ENCODE data around the gene GIT2. TPM values are rescaled to one million over a fixed set of nuclear protein-coding genes. Genes with fewer than 3 reads are reported as not detected.

Gene GIT2
- total and polyA plus RNA-seq, 2 of the 13 experiments (the other 11 are each of a cell fraction or from before 2014, with no cell fraction given) = 18.4 to 19.8 TPM

DNA sequence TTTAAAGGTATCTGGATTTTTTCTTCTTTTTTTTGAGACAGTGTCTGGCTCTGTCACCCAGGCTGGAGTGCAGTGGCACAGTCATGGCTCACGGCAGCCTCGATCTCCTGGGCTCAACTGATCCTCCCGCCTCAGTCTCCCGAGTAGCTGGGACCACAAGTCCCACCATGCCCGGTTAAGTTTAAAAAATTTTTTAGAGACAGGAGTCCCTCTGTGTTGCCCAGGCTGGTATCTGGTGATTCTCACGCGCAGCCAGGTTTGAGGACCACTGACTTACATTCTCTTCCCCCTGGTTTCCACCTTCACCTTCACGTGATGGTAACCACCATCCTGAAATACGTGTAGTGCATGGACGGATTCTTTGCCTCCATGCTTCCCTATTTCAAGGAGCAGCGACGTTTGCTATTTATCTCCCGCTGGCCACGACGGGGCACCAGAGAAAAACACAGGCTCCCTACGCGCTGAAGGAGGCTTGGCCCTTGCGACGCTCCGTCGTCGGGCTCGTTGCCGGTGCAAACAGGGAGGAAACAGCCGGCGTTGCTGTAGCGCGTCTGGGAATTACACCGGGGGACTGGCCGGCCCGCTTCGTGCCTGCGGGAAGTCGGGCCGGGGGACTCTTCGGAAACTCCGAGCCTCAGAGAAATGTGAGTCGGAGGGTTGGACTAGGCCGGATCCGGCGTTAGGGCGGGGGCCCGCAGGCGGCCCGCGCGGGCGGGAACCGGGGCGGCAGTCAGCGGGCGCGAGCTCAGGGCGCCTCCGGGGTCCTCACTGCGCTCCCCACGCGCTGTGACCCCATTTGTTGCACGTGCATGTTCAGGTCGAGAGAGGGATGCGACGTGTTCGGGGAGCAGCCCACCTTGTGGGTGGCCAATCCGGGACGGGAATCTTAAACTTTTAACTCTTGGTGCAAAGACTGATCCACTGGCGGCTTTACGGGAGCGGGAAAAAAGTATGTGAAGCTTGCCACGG is 96.1 kb downstream of the GIT2 start, which contains the start of gene TCHP (continued):
- TF ChIP-seq CCDC6 (CRISPR knock-in tag; IDR thresholded peaks at IDR 0.05) (peak; percentile 33; the same call in 1 of the 2 replicates), CENPX (CRISPR knock-in tag; IDR thresholded peaks at IDR 0.05) (no peak), TCF12 (IDR thresholded peaks at IDR 0.05) (no peak), TCF12 (CRISPR knock-in tag; IDR thresholded peaks at IDR 0.05) (peak; percentile 78; the same call in 1 of the 2 replicates), SIX1 (CRISPR knock-in tag; IDR thresholded peaks at IDR 0.05; ENCODE audit: borderline replicate concordance) (no peak; the same call in 1 of the 2 replicates), ZKSCAN1 (IDR thresholded peaks at IDR 0.05; ENCODE audit: low read length) (no peak), POLR2AphosphoS5 (IDR thresholded peaks at IDR 0.05; ENCODE audit: low read depth, low read length) (peak; percentile 67), ELF1 (CRISPR knock-in tag; IDR thresholded peaks at IDR 0.05) (peak; percentile 61; the same call in 1 of the 2 replicates), NR2C2 (CRISPR knock-in tag; IDR thresholded peaks at IDR 0.05; ENCODE audit: borderline replicate concordance) (no peak; the same call in 1 of the 2 replicates), HIVEP1 (CRISPR knock-in tag; IDR thresholded peaks at IDR 0.05) (0 out of 2 replicates have a peak, but pooled peaks have one; percentile 28), HOXA3 (CRISPR knock-in tag; IDR thresholded peaks at IDR 0.05) (peak; percentile 85), CAMTA2 (CRISPR knock-in tag; IDR thresholded peaks at IDR 0.05; ENCODE audit: borderline replicate concordance) (0 out of 2 replicates have a peak, but pooled peaks have one; percentile 67), ZNF572 (CRISPR knock-in tag; IDR thresholded peaks at IDR 0.05) (peak; percentile 55; the same call in 1 of the 2 replicates), KDM2A (CRISPR knock-in tag; IDR thresholded peaks at IDR 0.05; ENCODE audit: borderline replicate concordance, low read depth) (peak; percentile 95), RELA (CRISPR knock-in tag; IDR thresholded peaks at IDR 0.05) (no peak), ZNF432 (CRISPR knock-in tag; IDR thresholded peaks at IDR 0.05; ENCODE audit: borderline replicate concordance) (no peak), NCOA5 (CRISPR knock-in tag; IDR thresholded peaks at IDR 0.05) (no peak), EEA1 (CRISPR knock-in tag; IDR thresholded peaks at IDR 0.05; ENCODE audit: borderline replicate concordance) (no peak), ZMYM3 (CRISPR knock-in tag; IDR thresholded peaks at IDR 0.05) (peak; percentile 91)
- TF ChIP-seq, protein P1, sequence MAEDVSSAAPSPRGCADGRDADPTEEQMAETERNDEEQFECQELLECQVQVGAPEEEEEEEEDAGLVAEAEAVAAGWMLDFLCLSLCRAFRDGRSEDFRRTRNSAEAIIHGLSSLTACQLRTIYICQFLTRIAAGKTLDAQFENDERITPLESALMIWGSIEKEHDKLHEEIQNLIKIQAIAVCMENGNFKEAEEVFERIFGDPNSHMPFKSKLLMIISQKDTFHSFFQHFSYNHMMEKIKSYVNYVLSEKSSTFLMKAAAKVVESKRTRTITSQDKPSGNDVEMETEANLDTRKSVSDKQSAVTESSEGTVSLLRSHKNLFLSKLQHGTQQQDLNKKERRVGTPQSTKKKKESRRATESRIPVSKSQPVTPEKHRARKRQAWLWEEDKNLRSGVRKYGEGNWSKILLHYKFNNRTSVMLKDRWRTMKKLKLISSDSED (CRISPR knock-in tag; IDR thresholded peaks at IDR 0.05) = no peak
- TF ChIP-seq, protein P2, sequence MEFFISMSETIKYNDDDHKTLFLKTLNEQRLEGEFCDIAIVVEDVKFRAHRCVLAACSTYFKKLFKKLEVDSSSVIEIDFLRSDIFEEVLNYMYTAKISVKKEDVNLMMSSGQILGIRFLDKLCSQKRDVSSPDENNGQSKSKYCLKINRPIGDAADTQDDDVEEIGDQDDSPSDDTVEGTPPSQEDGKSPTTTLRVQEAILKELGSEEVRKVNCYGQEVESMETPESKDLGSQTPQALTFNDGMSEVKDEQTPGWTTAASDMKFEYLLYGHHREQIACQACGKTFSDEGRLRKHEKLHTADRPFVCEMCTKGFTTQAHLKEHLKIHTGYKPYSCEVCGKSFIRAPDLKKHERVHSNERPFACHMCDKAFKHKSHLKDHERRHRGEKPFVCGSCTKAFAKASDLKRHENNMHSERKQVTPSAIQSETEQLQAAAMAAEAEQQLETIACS (CRISPR knock-in tag; IDR thresholded peaks at IDR 0.05) = 0 out of 2 replicates have a peak, but pooled peaks have one; percentile 26
- TF ChIP-seq, protein P3, sequence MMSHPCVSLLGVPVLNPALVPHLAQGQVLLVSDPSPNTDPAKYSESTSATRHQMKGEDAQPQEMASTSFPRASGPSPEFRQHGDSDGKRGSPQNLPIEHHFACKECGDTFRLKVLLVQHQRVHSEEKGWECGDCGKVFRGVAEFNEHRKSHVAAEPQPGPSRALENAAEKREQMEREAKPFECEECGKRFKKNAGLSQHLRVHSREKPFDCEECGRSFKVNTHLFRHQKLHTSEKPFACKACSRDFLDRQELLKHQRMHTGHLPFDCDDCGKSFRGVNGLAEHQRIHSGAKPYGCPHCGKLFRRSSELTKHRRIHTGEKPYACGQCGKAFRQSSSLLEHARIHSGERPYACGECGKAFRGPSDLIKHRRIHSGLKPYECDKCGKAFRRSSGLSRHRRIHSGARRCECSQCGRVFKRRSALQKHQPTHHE (CRISPR knock-in tag; IDR thresholded peaks at IDR 0.05; ENCODE audit: borderline replicate concordance) = no peak; the same call in 1 of the 2 replicates
- TF ChIP-seq, protein P4, sequence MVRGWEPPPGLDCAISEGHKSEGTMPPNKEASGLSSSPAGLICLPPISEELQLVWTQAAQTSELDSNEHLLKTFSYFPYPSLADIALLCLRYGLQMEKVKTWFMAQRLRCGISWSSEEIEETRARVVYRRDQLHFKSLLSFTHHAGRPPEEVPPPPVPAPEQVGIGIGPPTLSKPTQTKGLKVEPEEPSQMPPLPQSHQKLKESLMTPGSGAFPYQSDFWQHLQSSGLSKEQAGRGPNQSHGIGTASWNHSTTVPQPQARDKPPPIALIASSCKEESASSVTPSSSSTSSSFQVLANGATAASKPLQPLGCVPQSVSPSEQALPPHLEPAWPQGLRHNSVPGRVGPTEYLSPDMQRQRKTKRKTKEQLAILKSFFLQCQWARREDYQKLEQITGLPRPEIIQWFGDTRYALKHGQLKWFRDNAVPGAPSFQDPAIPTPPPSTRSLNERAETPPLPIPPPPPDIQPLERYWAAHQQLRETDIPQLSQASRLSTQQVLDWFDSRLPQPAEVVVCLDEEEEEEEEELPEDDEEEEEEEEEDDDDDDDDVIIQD (CRISPR knock-in tag; IDR thresholded peaks at IDR 0.05; ENCODE audit: low read depth) = 0 out of 2 replicates have a peak, but pooled peaks have one; percentile 35
- TF ChIP-seq, protein P5, sequence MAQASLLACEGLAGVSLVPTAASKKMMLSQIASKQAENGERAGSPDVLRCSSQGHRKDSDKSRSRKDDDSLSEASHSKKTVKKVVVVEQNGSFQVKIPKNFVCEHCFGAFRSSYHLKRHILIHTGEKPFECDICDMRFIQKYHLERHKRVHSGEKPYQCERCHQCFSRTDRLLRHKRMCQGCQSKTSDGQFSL (CRISPR knock-in tag; IDR thresholded peaks at IDR 0.05) = no peak

All from HepG2 (cell line).